ENCODE results near the gene DCST1.

The DCST1 gene

GRCh38 chr1:155009742-155010141, 23.9 kb upstream of the DCST1 start:
- WGBS (ENCODE audit: extremely low coverage, insufficient coverage, insufficient read length), result no CpG with 5 or more reads among the region's 5 CpGs

GRCh38 chr1:155010211-155010918, 23.3 kb upstream of the DCST1 start:
- H3K27me3 ChIP-seq (ENCODE audit: insufficient read depth, low read length), result no peaks in the 10 kb centered on the region
- DNase-seq, result no peak
- H3K14ac ChIP-seq (ENCODE audit: low read length), result no peak overlapping the region
- no peak overlapping the region for H4K12ac ChIP-seq (ENCODE audit: low read depth, low read length)
- H3K9me3 ChIP-seq (ENCODE audit: insufficient read depth, low read depth, low read length), result no peaks in the 10 kb centered on the region
- H2BK12ac ChIP-seq (ENCODE audit: low read length), result no peak overlapping the region
- no peak overlapping the region for H3K18ac ChIP-seq (ENCODE audit: low read length)
- H3K4ac ChIP-seq (ENCODE audit: low read depth, low read length), result no peak overlapping the region
- no peak overlapping the region for H3K23ac ChIP-seq (ENCODE audit: low read length)
- no peak overlapping the region for H2AFZ ChIP-seq (ENCODE audit: insufficient read depth, low read length, poor library complexity)
- no peak overlapping the region for H3K27ac ChIP-seq (ENCODE audit: low read depth, low read length)
- WGBS (ENCODE audit: extremely low coverage, insufficient coverage, insufficient read length), result no CpG with 5 or more reads among the region's 11 CpGs
- no peak overlapping the region for H3K4me3 ChIP-seq (ENCODE audit: low read depth, low read length)
- no peak overlapping the region for H4K91ac ChIP-seq (ENCODE audit: low read depth, low read length)
- no peak overlapping the region for H3K9ac ChIP-seq (ENCODE audit: low read length)
- no peaks in the 10 kb centered on the region for H3K79me1 ChIP-seq (ENCODE audit: low read length)
- H2BK120ac ChIP-seq (ENCODE audit: insufficient read depth, low read length, poor library complexity), result no peak overlapping the region
- no peak overlapping the region for H4K8ac ChIP-seq (ENCODE audit: low read depth, low read length)
- peaks cover 11 to 20% of the 10 kb centered on the region in 2 experiments for H3K4me1 ChIP-seq (ENCODE audit: control insufficient read depth in 1 of 2, insufficient read depth in 2 of 2, low read length in 2 of 2)
- no peak overlapping the region for H3K4me2 ChIP-seq (ENCODE audit: low read length)
- no peak overlapping the region for H2AK5ac ChIP-seq (ENCODE audit: low read length)
- H3K36me3 ChIP-seq (ENCODE audit: control insufficient read depth in 1 of 2, insufficient read depth in 2 of 2, low read length in 2 of 2), result peaks cover 18 to 26% of the 10 kb centered on the region in 2 experiments
- no peak overlapping the region for H2BK5ac ChIP-seq (ENCODE audit: low read depth, low read length, poor library complexity)
- H3K79me2 ChIP-seq (ENCODE audit: control insufficient read depth, insufficient read depth, low read length, poor library complexity), result peaks cover 3% of the 10 kb centered on the region

More at GRCh38 chr1:155009742-155010141, 23.9 kb upstream of the DCST1 start:
- Histone ChIP-seq H3K4me3 (ENCODE audit: low read depth, low read length) (no peak overlapping the region), H3K27me3 (ENCODE audit: insufficient read depth, low read length) (no peaks in the 10 kb centered on the region), H3K18ac (ENCODE audit: low read length) (no peak overlapping the region), H4K8ac (ENCODE audit: low read depth, low read length) (no peak overlapping the region), H3K4me2 (ENCODE audit: low read length) (no peak overlapping the region), H3K79me1 (ENCODE audit: low read length) (no peaks in the 10 kb centered on the region), H3K4me1 (ENCODE audit: control insufficient read depth in 1 of 2, insufficient read depth in 2 of 2, low read length in 2 of 2) (peaks cover 11 to 20% of the 10 kb centered on the region in 2 experiments), H2AK5ac (ENCODE audit: low read length) (no peak overlapping the region), H4K91ac (ENCODE audit: low read depth, low read length) (no peak overlapping the region), H2BK120ac (ENCODE audit: insufficient read depth, low read length, poor library complexity) (no peak overlapping the region), H2BK12ac (ENCODE audit: low read length) (no peak overlapping the region), H3K23ac (ENCODE audit: low read length) (no peak overlapping the region), H3K9ac (ENCODE audit: low read length) (no peak overlapping the region), H2AFZ (ENCODE audit: insufficient read depth, low read length, poor library complexity) (no peak overlapping the region), H3K79me2 (ENCODE audit: control insufficient read depth, insufficient read depth, low read length, poor library complexity) (peaks cover 3% of the 10 kb centered on the region), H2BK5ac (ENCODE audit: low read depth, low read length, poor library complexity) (no peak overlapping the region), H3K4ac (ENCODE audit: low read depth, low read length) (peak overlapping the region; percentile 1), H3K27ac (ENCODE audit: low read depth, low read length) (no peak overlapping the region), H3K36me3 (ENCODE audit: control insufficient read depth in 1 of 2, insufficient read depth in 2 of 2, low read length in 2 of 2) (peaks cover 12 to 20% of the 10 kb centered on the region in 2 experiments), H3K14ac (ENCODE audit: low read length) (no peak overlapping the region), H3K9me3 (ENCODE audit: insufficient read depth, low read depth, low read length) (no peaks in the 10 kb centered on the region), H4K12ac (ENCODE audit: low read depth, low read length) (no peak overlapping the region)
- no peak for DNase-seq

- Histone ChIP-seq H3K9ac (ENCODE audit: low read length) (no peak overlapping the region), H2AFZ (ENCODE audit: insufficient read depth, low read length, poor library complexity) (no peak overlapping the region), H3K4ac (ENCODE audit: low read depth, low read length) (peak overlapping the region; percentile 43), H3K79me2 (ENCODE audit: control insufficient read depth, insufficient read depth, low read length, poor library complexity) (peaks cover 3% of the 10 kb centered on the region), H2BK5ac (ENCODE audit: low read depth, low read length, poor library complexity) (no peak overlapping the region), H2AK5ac (ENCODE audit: low read length) (no peak overlapping the region), H4K8ac (ENCODE audit: low read depth, low read length) (no peak overlapping the region), H3K79me1 (ENCODE audit: low read length) (no peaks in the 10 kb centered on the region), H3K4me3 (ENCODE audit: low read depth, low read length) (no peak overlapping the region), H3K23ac (ENCODE audit: low read length) (no peak overlapping the region), H2BK120ac (ENCODE audit: insufficient read depth, low read length, poor library complexity) (no peak overlapping the region), H3K9me3 (ENCODE audit: insufficient read depth, low read depth, low read length) (no peaks in the 10 kb centered on the region), H4K12ac (ENCODE audit: low read depth, low read length) (no peak overlapping the region), H3K4me2 (ENCODE audit: low read length) (no peak overlapping the region), H3K14ac (ENCODE audit: low read length) (no peak overlapping the region), H3K27ac (ENCODE audit: low read depth, low read length) (no peak overlapping the region), H3K18ac (ENCODE audit: low read length) (no peak overlapping the region), H3K36me3 (ENCODE audit: control insufficient read depth in 1 of 2, insufficient read depth in 2 of 2, low read length in 2 of 2) (peaks cover 24 to 32% of the 10 kb centered on the region in 2 experiments), H3K4me1 (ENCODE audit: control insufficient read depth in 1 of 2, insufficient read depth in 2 of 2, low read length in 2 of 2) (peaks cover 11 to 20% of the 10 kb centered on the region in 2 experiments), H3K27me3 (ENCODE audit: insufficient read depth, low read length) (no peaks in the 10 kb centered on the region), H2BK12ac (ENCODE audit: low read length) (no peak overlapping the region), H4K91ac (ENCODE audit: low read depth, low read length) (no peak overlapping the region)
- DNase-seq, result no peak
- WGBS (ENCODE audit: extremely low coverage, insufficient coverage, insufficient read length), result no CpG with 5 or more reads among the region's 5 CpGs
These were observed 22.6 kb upstream of the DCST1 start for GRCh38 chr1:155011004-155011416.

- H3K27me3 ChIP-seq (ENCODE audit: insufficient read depth, low read length), result no peaks in the 10 kb centered on the region
- H2BK12ac ChIP-seq (ENCODE audit: low read length), result no peak overlapping the region
- H4K12ac ChIP-seq (ENCODE audit: low read depth, low read length), result no peak overlapping the region
- H3K4me1 ChIP-seq (ENCODE audit: control insufficient read depth in 1 of 2, insufficient read depth in 2 of 2, low read length in 2 of 2), result peaks cover 11 to 18% of the 10 kb centered on the region in 2 experiments
- no peak overlapping the region for H2BK120ac ChIP-seq (ENCODE audit: insufficient read depth, low read length, poor library complexity)
- no peak overlapping the region for H3K4me3 ChIP-seq (ENCODE audit: low read depth, low read length)
- no CpG with 5 or more reads among the region's 6 CpGs for WGBS (ENCODE audit: extremely low coverage, insufficient coverage, insufficient read length)
- H2AK5ac ChIP-seq (ENCODE audit: low read length), result no peak overlapping the region
- H4K91ac ChIP-seq (ENCODE audit: low read depth, low read length), result no peak overlapping the region
- H3K79me2 ChIP-seq (ENCODE audit: control insufficient read depth, insufficient read depth, low read length, poor library complexity), result peaks cover 3% of the 10 kb centered on the region
- H4K8ac ChIP-seq (ENCODE audit: low read depth, low read length), result no peak overlapping the region
- no peak overlapping the region for H2AFZ ChIP-seq (ENCODE audit: insufficient read depth, low read length, poor library complexity)
- no peak overlapping the region for H3K14ac ChIP-seq (ENCODE audit: low read length)
- no peak overlapping the region for H2BK5ac ChIP-seq (ENCODE audit: low read depth, low read length, poor library complexity)
- no peak overlapping the region for H3K9ac ChIP-seq (ENCODE audit: low read length)
- H3K4ac ChIP-seq (ENCODE audit: low read depth, low read length), result no peak overlapping the region
- peaks cover under 1% of the 10 kb centered on the region for H3K79me1 ChIP-seq (ENCODE audit: low read length)
- H3K27ac ChIP-seq (ENCODE audit: low read depth, low read length), result no peak overlapping the region
- peaks cover 1% of the 10 kb centered on the region for H3K9me3 ChIP-seq (ENCODE audit: insufficient read depth, low read depth, low read length)
- H3K18ac ChIP-seq (ENCODE audit: low read length), result no peak overlapping the region
- DNase-seq, result no peak
- H3K23ac ChIP-seq (ENCODE audit: low read length), result no peak overlapping the region
- H3K36me3 ChIP-seq (ENCODE audit: control insufficient read depth in 1 of 2, insufficient read depth in 2 of 2, low read length in 2 of 2), result peaks cover 29 to 32% of the 10 kb centered on the region in 2 experiments
- H3K4me2 ChIP-seq (ENCODE audit: low read length), result no peak overlapping the region
These were observed 22.1 kb upstream of the DCST1 start for GRCh38 chr1:155011437-155012025.
